Common myeloid progenitor, CD34-positive (primary cell): ENCODE data around the gene STAT2.

Experiments used
- CTCF ChIA-PET: fragments of 350-600 bp; sonication (Branson Sonifier 250); formaldehyde crosslinking; loops from one replicate; lab custom pipeline; 2021; ENCODE audit warnings: antibody characterized with exemption; lab: Charles Lee
- POLR2A ChIA-PET: fragments of 350-600 bp; sonication (Branson Sonifier 250); formaldehyde crosslinking; loops from one replicate; lab custom pipeline; 2021; ENCODE audit warnings: antibody characterized with exemption; lab: Charles Lee
- DNase-seq, 3 donors: peaks; one replicate each; pipeline versions ENCODE4 v3.0.0 to v3.0.0-alpha.2; 2013
- H3K27ac ChIP-seq, 2 experiments: 1 replicate in 1 of 2; 2 replicates in 1 of 2; pipeline ENCODE4 v1.7.0; 2013; ENCODE audit warnings: inconsistent platforms in 2 of 2, low read length in 2 of 2, mild to moderate bottlenecking in 2 of 2, low read depth in 1 of 2, moderate library complexity in 1 of 2; ENCODE audit not compliant: severe bottlenecking in 2 of 2, insufficient read depth in 1 of 2, poor library complexity in 1 of 2
- H3K27me3 ChIP-seq, 5 experiments: replicated peaks in 2 of 5; 1 replicate in 3 of 5; 2 replicates in 2 of 5; pipeline versions ENCODE4 v1.6.1 to v1.7.0; 2013; ENCODE audit warnings: low read length in 4 of 5, mild to moderate bottlenecking in 2 of 5, moderate library complexity in 2 of 5, inconsistent platforms in 1 of 5; ENCODE audit not compliant: insufficient read depth in 5 of 5, control insufficient read depth in 4 of 5
- H3K36me3 ChIP-seq, 4 experiments: 1 replicate in 2 of 4; 2 replicates in 2 of 4; pipeline versions ENCODE4 v1.6.1 to v1.7.0; 2013; ENCODE audit warnings: low read length in 3 of 4, control low read depth in 1 of 4, mild to moderate bottlenecking in 1 of 4; ENCODE audit not compliant: control insufficient read depth in 4 of 4, insufficient read depth in 4 of 4
- H3K4me1 ChIP-seq, 4 experiments: 1 replicate in 3 of 4; 2 replicates in 1 of 4; pipeline versions ENCODE4 v1.6.1 to v1.7.1; 2013; ENCODE audit warnings: low read length in 3 of 4, mild to moderate bottlenecking in 3 of 4, control low read depth in 1 of 4, inconsistent platforms in 1 of 4, moderate library complexity in 1 of 4; ENCODE audit not compliant: control insufficient read depth in 4 of 4, insufficient read depth in 4 of 4; ENCODE audit errors: control extremely low read depth in 1 of 4
- H3K4me3 ChIP-seq, 7 experiments: 1 replicate in 4 of 7; 2 replicates in 3 of 7; pipeline versions ENCODE4 v1.5.1 to v1.7.0; 2013; ENCODE audit warnings: mild to moderate bottlenecking in 7 of 7, low read length in 6 of 7, moderate library complexity in 6 of 7, inconsistent platforms in 2 of 7, low read depth in 2 of 7, control low read depth in 1 of 7; ENCODE audit not compliant: insufficient read depth in 4 of 7, control insufficient read depth in 1 of 7; ENCODE audit errors: extremely low read depth in 1 of 7
- H3K9me3 ChIP-seq, 5 experiments: 1 replicate in 4 of 5; 2 replicates in 1 of 5; pipeline versions ENCODE4 v1.6.1 to v1.7.1; 2013; ENCODE audit warnings: low read length in 4 of 5, mild to moderate bottlenecking in 2 of 5, inconsistent platforms in 1 of 5, low read depth in 1 of 5, moderate library complexity in 1 of 5; ENCODE audit not compliant: control insufficient read depth in 4 of 5, insufficient read depth in 2 of 5; ENCODE audit errors: control extremely low read depth in 1 of 5
- whole genome bisulfite sequencing: methylation state at CpG from one replicate; pipeline ENCODE4 v1.1.5; 2013; ENCODE audit not compliant: insufficient coverage; 5-methylcytosine and 5-hydroxymethylcytosine counted together

STAT2 gene

DNA sequence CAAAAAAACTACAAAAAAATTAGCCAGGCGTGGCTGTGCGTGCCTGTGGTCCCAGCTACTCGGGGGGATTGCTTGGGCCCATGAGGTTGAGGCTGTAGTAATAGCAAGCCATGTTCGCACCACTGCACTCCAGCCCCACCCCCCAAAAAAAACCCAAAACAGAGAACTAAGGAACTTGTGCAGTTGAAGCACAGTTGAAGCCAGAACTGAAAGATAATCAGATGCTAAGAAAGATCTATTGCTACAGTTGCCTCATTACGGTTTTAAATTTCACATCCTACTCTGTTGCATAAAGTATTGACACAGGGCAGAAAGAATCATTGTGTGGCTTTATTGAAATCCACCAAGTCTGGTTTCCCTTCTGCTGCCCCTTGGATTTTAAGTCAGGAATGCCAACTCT is 63.6 kb downstream of the STAT2 start:
- ChIA-PET CTCF (interaction anchor here (3.1 kb wide), 1 partner anchor 19 kb away, joined by 11 read pairs; the partner anchor contains the start of gene CNPY2), POLR2A (no interaction called here)
- Histone ChIP-seq H3K27ac (peak overlapping the region in 1 of 2 experiments; percentile 46), H3K4me1 (peaks cover 12 to 29% (median 26%) of the 10 kb centered on the region in 4 experiments), H3K4me3 (no peak overlapping the region), H3K27me3 (no peaks in the 10 kb centered on the region), H3K36me3 (peaks cover 4 to 30% (median 12%) of the 10 kb centered on the region in 4 experiments), H3K9me3 (no peaks in the 10 kb centered on the region)
- DNase-seq, result no peak
- 91% methylated on average over 4 of the region's 5 CpGs for WGBS

- Histone ChIP-seq H3K4me1 (peaks cover 6 to 13% (median 11%) of the 10 kb centered on the region in 4 experiments), H3K27ac (no peak overlapping the region), H3K9me3 (no peaks in the 10 kb centered on the region), H3K36me3 (peaks cover 7 to 40% (median 19%) of the 10 kb centered on the region in 4 experiments), H3K27me3 (no peaks in the 10 kb centered on the region), H3K4me3 (no peak overlapping the region)
- no peak for DNase-seq
- WGBS, result 100% methylated on average over 5 of the region's 5 CpGs
- CTCF ChIA-PET, result interaction anchor here (0.9 to 1.5 kb wide), 3 partner anchors 8 to 61 kb away, joined by 3 to 4 read pairs (median 3); no protein-coding TSS in a partner anchor
- POLR2A ChIA-PET, result no interaction called here
Measured at GRCh38 chr12:56293795-56294194, 66.1 kb downstream of the STAT2 start.
